Choroid plexus epithelial cell (primary cell): ENCODE data around the gene PIF1.

Experiments
- DNase-seq: peaks from one replicate; pipeline ENCODE4 v3.0.0-alpha.2; 2010; ENCODE audit warnings: low read depth
- H3K4me3 ChIP-seq: 2 replicates; pipeline ENCODE4 v1.5.1; 2011; ENCODE audit warnings: low read depth, mild to moderate bottlenecking, control low read depth, low read length, moderate library complexity
- TF ChIP-seq, protein P1 (sequence below): conservative IDR thresholded peaks from 2 replicates; pipeline ENCODE4 v1.5.1; 2011; ENCODE audit warnings: low read depth, mild to moderate bottlenecking, control low read depth, inconsistent platforms, low read length, moderate library complexity

PIF1 gene

DNA sequence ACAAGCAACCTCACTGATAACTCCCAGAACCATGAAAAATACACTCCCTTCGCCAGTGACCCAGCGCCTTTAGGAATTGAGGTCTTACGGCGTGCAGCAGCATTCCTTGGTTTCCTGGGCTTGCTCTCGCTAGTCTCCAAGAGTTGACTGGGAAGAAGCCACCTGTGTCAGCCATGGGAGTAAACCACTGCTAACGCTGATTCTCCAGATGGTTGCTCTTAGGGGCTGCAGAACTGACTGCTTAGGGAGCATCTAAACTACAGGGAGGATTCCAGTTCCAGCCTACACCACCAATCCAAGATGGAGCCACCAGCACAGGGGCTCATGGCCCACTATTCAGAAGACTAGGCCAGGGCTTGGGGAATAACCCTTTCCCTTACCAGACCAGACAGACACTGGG lies 52.5 kb downstream of the PIF1 start:
- TF ChIP-seq, protein P1, sequence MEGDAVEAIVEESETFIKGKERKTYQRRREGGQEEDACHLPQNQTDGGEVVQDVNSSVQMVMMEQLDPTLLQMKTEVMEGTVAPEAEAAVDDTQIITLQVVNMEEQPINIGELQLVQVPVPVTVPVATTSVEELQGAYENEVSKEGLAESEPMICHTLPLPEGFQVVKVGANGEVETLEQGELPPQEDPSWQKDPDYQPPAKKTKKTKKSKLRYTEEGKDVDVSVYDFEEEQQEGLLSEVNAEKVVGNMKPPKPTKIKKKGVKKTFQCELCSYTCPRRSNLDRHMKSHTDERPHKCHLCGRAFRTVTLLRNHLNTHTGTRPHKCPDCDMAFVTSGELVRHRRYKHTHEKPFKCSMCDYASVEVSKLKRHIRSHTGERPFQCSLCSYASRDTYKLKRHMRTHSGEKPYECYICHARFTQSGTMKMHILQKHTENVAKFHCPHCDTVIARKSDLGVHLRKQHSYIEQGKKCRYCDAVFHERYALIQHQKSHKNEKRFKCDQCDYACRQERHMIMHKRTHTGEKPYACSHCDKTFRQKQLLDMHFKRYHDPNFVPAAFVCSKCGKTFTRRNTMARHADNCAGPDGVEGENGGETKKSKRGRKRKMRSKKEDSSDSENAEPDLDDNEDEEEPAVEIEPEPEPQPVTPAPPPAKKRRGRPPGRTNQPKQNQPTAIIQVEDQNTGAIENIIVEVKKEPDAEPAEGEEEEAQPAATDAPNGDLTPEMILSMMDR, result no peak
- no peak for DNase-seq
- H3K4me3 ChIP-seq, result no peak overlapping the region

DNA sequence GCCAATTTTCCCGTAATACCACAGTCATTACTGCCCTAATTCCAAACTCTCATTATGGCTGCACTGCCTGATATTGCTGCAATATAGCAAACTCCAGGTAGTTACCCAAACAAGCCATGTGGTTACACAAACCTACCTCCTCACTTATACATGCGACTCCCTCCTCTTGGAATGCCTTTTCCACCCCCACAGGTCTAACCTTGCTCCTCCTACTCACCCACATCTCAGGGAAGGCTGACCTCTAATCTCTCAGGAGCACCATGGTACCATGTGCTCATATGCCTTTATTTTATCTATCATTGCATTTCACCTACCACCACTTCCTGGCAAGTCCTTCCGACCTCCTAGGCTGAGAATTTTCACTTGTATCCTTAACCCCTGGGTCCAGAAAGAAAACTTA lies 53.0 kb downstream of the PIF1 start:
- TF ChIP-seq, protein P1, result no peak
- DNase-seq, result no peak
- H3K4me3 ChIP-seq, result no peak overlapping the region

DNA sequence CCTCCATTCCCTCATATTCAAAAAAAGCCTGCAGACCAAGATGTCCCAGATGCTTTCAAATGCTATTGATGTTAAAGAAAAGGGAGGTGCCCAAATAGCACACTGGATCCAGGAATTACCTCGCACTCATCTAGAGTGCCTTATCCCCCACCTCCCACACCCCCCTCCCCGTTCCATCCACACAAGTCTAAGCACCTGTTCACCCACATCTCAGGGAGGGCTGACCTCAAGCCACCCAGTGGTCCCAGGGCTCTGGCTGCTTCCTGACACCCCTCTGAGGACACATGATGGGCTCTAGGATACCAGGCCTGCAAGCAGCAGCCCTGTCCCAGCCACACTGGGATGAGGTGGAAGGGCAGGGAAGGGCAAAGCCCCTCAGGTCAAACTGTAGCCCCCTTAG lies 54.8 kb downstream of the PIF1 start:
- TF ChIP-seq, protein P1, result no peak
- no peak overlapping the region for H3K4me3 ChIP-seq
- DNase-seq, result no peak

DNA sequence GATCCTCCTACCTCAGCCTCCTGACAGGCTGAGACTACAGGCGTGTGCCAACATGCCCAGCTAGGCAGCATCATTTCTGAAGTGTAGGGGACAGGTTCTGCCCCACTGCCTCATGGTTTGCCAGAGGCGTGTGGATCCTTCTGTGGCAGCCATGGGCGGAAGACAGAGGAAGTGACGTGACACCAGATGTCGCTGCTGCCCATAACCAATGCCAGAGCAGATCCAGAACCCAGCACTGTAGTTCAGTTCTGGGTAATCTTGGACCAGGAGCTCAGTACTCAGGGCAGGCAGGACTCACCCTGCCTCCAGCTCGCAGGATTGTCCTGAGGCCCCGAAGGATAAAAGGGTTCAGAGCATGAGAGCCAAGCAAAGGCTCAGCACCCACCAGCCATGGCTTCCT lies 58.2 kb downstream of the PIF1 start:
- no peak overlapping the region for H3K4me3 ChIP-seq
- DNase-seq, result no peak
- TF ChIP-seq, protein P1, result no peak

DNA sequence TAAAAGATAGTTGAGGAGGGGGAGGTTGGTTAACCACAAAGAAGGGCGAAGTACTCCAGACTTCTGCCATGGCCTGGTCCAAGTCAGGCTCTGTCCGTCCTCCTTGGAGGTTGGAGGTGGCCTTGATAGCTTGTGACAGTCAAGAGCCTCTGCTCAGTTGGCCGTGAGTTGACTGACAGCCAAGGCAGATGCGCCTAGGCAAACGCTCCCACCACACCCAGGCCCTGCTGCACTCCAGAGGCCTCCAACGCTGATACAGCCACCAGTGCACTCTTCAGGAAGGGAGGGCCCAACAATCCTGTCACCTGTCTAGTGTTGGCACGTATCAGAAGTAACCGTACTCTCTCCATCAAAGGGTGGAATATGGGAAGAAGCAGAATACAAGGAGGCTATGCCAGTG lies 59.4 kb downstream of the PIF1 start:
- DNase-seq, result no peak
- no peak overlapping the region for H3K4me3 ChIP-seq
- TF ChIP-seq, protein P1, result no peak
